Measurements from ENCODE around the gene LRRC28.
"Not testable (repeated sequence)": the region's sequence is repeated elsewhere in the genome, so short reads cannot be mapped to it uniquely, and the experiment has no call there.

LRRC28 gene

GRCh38 chr15:99226802-99227201 is 24.5 kb upstream of the LRRC28 start:
- no peak overlapping the region for H3K4me3 ChIP-seq
- no peak overlapping the region for H3K9ac ChIP-seq
- H3K4me1 ChIP-seq: no peaks in the 10 kb centered on the region
- H3K27ac ChIP-seq: no peak overlapping the region
- no peaks in the 10 kb centered on the region for H3K9me3 ChIP-seq
- TF ChIP-seq Cebpa-rat (IDR thresholded peaks at IDR 0.05): no peak
- H3K27me3 ChIP-seq: no peaks in the 10 kb centered on the region
- no peak overlapping the region for H3K4me2 ChIP-seq
- H4K20me1 ChIP-seq: no peaks in the 10 kb centered on the region
- no peaks in the 10 kb centered on the region for H3K36me3 ChIP-seq

GRCh38 chr15:99228120-99228770 is 23.0 kb upstream of the LRRC28 start:
- Histone ChIP-seq H3K4me1 (no peaks in the 10 kb centered on the region), H3K4me3 (no peak overlapping the region), H3K9ac (no peak overlapping the region), H3K4me2 (no peak overlapping the region), H4K20me1 (no peaks in the 10 kb centered on the region), H3K27me3 (no peaks in the 10 kb centered on the region), H3K27ac (no peak overlapping the region), H3K9me3 (no peaks in the 10 kb centered on the region), H3K36me3 (no peaks in the 10 kb centered on the region)
- no peak for TF ChIP-seq Cebpa-rat (IDR thresholded peaks at IDR 0.05)

- H4K20me1 ChIP-seq: no peaks in the 10 kb centered on the region
- H3K36me3 ChIP-seq: no peaks in the 10 kb centered on the region
These were observed 20.4 kb upstream of the LRRC28 start for GRCh38 chr15:99230867-99231266.

GRCh38 chr15:99232740-99233139 is 18.5 kb upstream of the LRRC28 start:
- H3K4me2 ChIP-seq: no peak overlapping the region
- TF ChIP-seq Cebpa-rat (IDR thresholded peaks at IDR 0.05): no peak
- no peaks in the 10 kb centered on the region for H3K9me3 ChIP-seq
- H3K36me3 ChIP-seq: no peaks in the 10 kb centered on the region
- H3K9ac ChIP-seq: no peak overlapping the region
- H3K4me3 ChIP-seq: no peak overlapping the region
- H3K4me1 ChIP-seq: no peaks in the 10 kb centered on the region
- no peaks in the 10 kb centered on the region for H3K27me3 ChIP-seq
- no peaks in the 10 kb centered on the region for H4K20me1 ChIP-seq
- H3K27ac ChIP-seq: no peak overlapping the region

More at GRCh38 chr15:99230867-99231266, 20.4 kb upstream of the LRRC28 start:
- H3K4me3 ChIP-seq: no peak overlapping the region
- H3K4me2 ChIP-seq: no peak overlapping the region
- H3K9me3 ChIP-seq: no peaks in the 10 kb centered on the region
- no peaks in the 10 kb centered on the region for H3K27me3 ChIP-seq
- no peak overlapping the region for H3K9ac ChIP-seq
- TF ChIP-seq Cebpa-rat (IDR thresholded peaks at IDR 0.05): no peak
- no peaks in the 10 kb centered on the region for H3K4me1 ChIP-seq
- H3K27ac ChIP-seq: no peak overlapping the region

- not testable (repeated sequence) for H3K27me3 ChIP-seq, H3K9ac ChIP-seq, H3K27ac ChIP-seq, H3K36me3 ChIP-seq, H3K4me2 ChIP-seq, H3K9me3 ChIP-seq, H3K4me3 ChIP-seq, H4K20me1 ChIP-seq, H3K4me1 ChIP-seq
These were observed 17.1 kb upstream of the LRRC28 start for GRCh38 chr15:99234160-99234559.

GRCh38 chr15:99238849-99239248 is 12.4 kb upstream of the LRRC28 start:
- Histone ChIP-seq H3K4me2 (no peak overlapping the region), H3K27me3 (no peaks in the 10 kb centered on the region), H3K36me3 (no peaks in the 10 kb centered on the region), H3K9ac (no peak overlapping the region), H3K9me3 (no peaks in the 10 kb centered on the region), H3K27ac (no peak overlapping the region), H3K4me1 (no peaks in the 10 kb centered on the region; the same call in 1 of the 2 replicates), H4K20me1 (no peaks in the 10 kb centered on the region), H3K4me3 (no peak overlapping the region)
- TF ChIP-seq Cebpa-rat (IDR thresholded peaks at IDR 0.05): no peak

- H3K4me3 ChIP-seq: no peak overlapping the region
- no peak for TF ChIP-seq Cebpa-rat (IDR thresholded peaks at IDR 0.05)
- no peaks in the 10 kb centered on the region for H4K20me1 ChIP-seq
- H3K27ac ChIP-seq: no peak overlapping the region
- no peak overlapping the region for H3K9ac ChIP-seq
- H3K27me3 ChIP-seq: no peaks in the 10 kb centered on the region
- no peak overlapping the region for H3K4me2 ChIP-seq
- H3K9me3 ChIP-seq: no peaks in the 10 kb centered on the region
- no peaks in the 10 kb centered on the region; the same call in 1 of the 2 replicates for H3K4me1 ChIP-seq
- H3K36me3 ChIP-seq: no peaks in the 10 kb centered on the region
These were observed 11.6 kb upstream of the LRRC28 start for GRCh38 chr15:99239545-99240198.

GRCh38 chr15:99241752-99242151 is 9.5 kb upstream of the LRRC28 start:
- no peaks in the 10 kb centered on the region for H4K20me1 ChIP-seq
- no peaks in the 10 kb centered on the region; the same call in 1 of the 2 replicates for H3K4me1 ChIP-seq
- H3K4me3 ChIP-seq: no peak overlapping the region
- no peaks in the 10 kb centered on the region for H3K9me3 ChIP-seq
- no peak overlapping the region for H3K27ac ChIP-seq
- no peaks in the 10 kb centered on the region for H3K36me3 ChIP-seq
- H3K9ac ChIP-seq: no peak overlapping the region
- no peak for TF ChIP-seq Cebpa-rat (IDR thresholded peaks at IDR 0.05)
- H3K4me2 ChIP-seq: no peak overlapping the region
- H3K27me3 ChIP-seq: no peaks in the 10 kb centered on the region

- Histone ChIP-seq H3K36me3 (no peaks in the 10 kb centered on the region), H3K4me3 (no peak overlapping the region), H3K4me1 (no peaks in the 10 kb centered on the region; the same call in 1 of the 2 replicates), H3K4me2 (no peak overlapping the region), H4K20me1 (no peaks in the 10 kb centered on the region), H3K27me3 (no peaks in the 10 kb centered on the region; the same call in 1 of the 2 replicates), H3K27ac (no peak overlapping the region), H3K9me3 (no peaks in the 10 kb centered on the region; the same call in 1 of the 2 replicates), H3K9ac (no peak overlapping the region)
- TF ChIP-seq Cebpa-rat (IDR thresholded peaks at IDR 0.05): no peak
These were observed 7.0 kb upstream of the LRRC28 start for GRCh38 chr15:99244306-99244705.

- Histone ChIP-seq H3K4me2 (no peak overlapping the region), H3K9me3 (peaks cover 5% of the 10 kb centered on the region; the same call in 1 of the 2 replicates), H3K27me3 (no peaks in the 10 kb centered on the region; the same call in 1 of the 2 replicates), H4K20me1 (no peaks in the 10 kb centered on the region), H3K4me1 (peaks cover 2% of the 10 kb centered on the region), H3K9ac (no peak overlapping the region), H3K27ac (no peak overlapping the region), H3K4me3 (no peak overlapping the region), H3K36me3 (no peaks in the 10 kb centered on the region)
- no peak for TF ChIP-seq Cebpa-rat (IDR thresholded peaks at IDR 0.05)
These were observed 4.2 kb upstream of the LRRC28 start for GRCh38 chr15:99247062-99247461.

Data from BLaER1 (cell line).